HG03066 (cell line): ENCODE measurements around the gene IFNL3.
"Not testable (repeated sequence)": the region's sequence is repeated elsewhere in the genome, so short reads cannot be mapped to it uniquely, and the experiment has no call there.

ENCODE experiments used
- ATAC-seq: cut with Tn5 transposase; IDR thresholded peaks from one replicate; pipeline ENCODE4 v1.9.1; 2021; ENCODE audit warnings: low read depth; ENCODE audit not compliant: unreplicated experiment

Gene IFNL3

DNA sequence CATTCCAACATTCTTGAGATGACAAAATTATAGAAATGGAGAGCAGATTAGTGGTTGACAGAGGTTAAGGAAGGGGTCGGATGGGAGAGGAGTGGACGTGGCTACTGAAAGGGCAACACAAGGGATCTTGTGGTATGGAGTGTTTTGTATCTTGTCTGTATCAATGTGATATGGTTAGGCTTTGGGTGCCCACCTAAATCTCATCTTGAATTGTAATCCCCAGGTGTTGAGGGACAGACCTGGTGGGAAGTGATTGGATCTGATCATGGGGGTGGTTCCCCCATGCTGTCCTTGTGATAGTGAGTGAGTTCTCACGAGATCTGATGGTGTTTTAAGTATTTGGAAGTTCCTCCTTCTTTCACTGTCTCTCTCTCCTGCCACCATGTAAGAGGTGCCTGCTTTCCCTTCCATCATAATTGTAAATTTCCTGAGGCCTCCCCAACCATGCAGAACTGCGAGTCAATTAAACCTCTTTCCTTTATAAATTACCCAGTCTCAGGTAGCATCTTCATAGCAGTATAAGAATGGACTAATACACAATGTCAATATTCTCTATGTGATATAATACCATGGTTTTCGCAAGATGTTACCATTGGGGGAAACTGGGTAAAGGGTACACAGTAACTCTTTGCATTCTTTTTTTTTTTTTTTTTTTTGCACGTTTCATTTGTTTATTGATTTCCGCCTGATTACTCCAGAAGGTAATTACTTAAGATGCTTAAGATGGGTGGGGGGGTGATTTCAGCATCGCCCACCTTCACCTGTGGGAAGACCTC is 8.8 kb upstream of the IFNL3 start:
- no peak for ATAC-seq

DNA sequence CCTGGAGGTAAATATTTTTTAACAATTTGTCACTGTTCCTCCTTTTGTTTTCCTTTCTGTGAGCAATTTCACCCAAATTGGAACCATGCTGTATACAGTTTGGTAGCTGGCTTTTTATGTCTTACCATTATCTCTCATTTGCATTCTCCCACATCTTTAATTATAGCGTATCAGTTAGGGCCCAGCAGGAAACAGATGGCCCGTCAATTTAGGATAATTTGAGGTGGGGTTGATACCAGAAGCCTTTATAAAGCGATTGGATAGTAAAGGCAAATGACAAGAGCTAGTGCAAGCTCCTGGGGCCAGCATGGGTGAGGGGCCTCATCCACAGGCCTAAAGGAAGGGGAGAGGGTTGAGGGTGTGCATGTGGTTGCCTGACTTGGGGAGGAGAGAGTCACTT is 7.7 kb upstream of the IFNL3 start:
- ATAC-seq = no peak

DNA sequence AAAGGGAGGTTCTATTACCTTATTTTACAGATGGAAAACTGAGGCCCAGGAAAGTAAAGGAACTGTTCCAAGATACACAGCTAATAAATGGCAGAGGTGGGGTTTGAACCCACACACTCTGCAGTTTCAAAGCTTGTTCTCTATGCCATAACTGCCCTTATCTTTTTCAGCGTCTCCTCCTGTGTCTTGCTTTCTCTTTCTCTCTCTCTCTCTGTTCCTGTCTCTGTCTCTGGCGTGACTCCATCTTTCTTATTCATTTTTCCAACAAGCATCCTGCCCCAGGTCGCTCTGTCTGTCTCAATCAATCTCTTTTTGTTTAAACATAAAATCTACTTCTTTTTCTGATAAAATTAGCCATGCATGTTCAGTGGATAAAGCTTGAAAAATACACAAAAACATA is 7.0 kb upstream of the IFNL3 start:
- ATAC-seq = no peak

DNA sequence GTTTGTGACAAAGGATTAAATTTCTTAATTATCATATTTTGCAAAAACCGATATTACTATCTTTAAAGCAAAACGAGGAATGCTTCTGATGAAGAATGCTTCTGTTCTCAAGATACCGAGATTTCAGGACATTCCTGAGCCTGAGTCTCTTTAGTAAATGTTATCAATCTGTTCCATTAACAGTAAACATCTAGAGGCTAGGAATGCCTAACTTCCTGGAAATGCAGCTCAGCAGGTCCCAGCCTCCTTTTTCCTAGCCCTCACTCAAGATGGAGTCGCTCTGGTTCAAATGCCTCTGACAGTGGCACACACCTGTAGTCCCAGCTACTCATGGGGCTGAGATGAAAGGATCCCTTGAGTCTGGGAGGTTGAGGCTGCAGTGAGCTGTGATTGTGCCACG is 6.3 kb upstream of the IFNL3 start:
- ATAC-seq = no peak

GRCh38 chr19:39248806-39249205 is 4.0 kb upstream of the IFNL3 start, which contains the start of gene IFNL4:
IFNL4 (minus strand) TSS chr19:39248856.
- ATAC-seq = no peak

- ATAC-seq = no peak
Measured at GRCh38 chr19:39247701-39248664, 3.2 kb upstream of the IFNL3 start.

- no peak for ATAC-seq
Measured at GRCh38 chr19:39246951-39247669, 2.3 kb upstream of the IFNL3 start.

GRCh38 chr19:39245166-39245565 is 360 bp upstream of the IFNL3 start:
- ATAC-seq = not testable (repeated sequence)

- ATAC-seq = not testable (repeated sequence)
Measured at GRCh38 chr19:39243741-39244140, 1.1 kb downstream of the IFNL3 start.

DNA sequence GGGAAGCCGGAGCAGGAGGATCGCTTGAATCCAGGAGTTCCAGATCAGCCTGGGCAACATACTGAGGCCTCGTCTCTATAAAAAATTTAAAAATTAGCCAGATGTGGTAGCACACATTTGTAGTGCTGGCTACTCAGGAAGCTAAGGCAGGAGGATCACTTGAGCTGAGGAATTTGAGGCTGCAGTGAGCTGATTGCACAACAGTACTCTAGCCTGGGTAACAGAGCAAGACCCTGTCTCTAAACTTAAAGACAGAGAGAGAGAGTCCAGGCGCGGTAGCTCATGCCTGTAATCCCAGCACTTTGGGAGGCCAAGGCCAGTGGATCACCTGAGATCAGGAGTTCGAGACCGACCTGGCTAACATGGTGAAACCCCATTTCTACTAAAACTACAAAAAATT is 4.4 kb downstream of the IFNL3 start:
- no peak for ATAC-seq

DNA sequence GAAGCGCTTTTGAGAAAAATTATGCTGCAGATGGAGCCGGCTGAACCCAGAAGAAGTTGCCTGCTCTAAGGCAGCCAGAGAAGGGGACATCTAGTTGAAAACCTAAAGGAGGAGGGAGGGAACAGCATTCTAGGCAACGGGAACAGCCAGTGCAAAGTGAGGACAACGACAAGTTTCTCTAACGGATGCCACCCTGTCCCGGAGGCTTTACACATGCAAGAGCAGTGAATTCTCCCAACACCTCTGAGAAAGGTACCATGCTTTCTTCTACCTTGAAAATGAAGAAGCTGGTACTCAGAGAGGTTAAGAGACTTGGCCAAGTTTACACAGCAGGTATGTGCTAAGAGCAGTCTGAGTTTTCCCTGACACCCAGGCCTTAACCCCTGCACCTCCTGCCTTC is 5.9 kb downstream of the IFNL3 start:
- ATAC-seq = no peak

- ATAC-seq = no peak
Measured at GRCh38 chr19:39238209-39238608, 6.6 kb downstream of the IFNL3 start.

- ATAC-seq = peak; percentile 54
Measured at GRCh38 chr19:39237200-39238184, 7.3 kb downstream of the IFNL3 start.

DNA sequence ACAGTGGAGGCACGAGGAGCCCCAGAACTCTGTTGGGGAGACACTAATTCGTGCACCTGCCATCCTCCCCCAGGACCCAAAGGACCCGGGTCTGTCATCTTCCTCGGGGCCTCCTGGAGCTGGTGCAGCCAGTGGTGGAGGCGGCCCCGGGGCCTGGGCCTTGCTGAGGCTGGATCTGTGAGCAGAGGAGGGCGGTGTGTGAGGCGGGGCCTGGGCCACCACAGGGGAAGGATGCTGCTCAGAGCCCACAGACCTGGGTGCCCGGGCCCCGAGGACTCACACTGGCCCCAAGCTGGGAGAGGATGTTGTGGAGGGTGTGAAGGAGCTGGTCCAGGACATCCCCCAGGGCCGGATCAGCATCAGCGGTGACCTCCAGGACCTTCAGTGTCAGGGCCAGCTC is 8.3 kb downstream of the IFNL3 start:
- no peak for ATAC-seq

DNA sequence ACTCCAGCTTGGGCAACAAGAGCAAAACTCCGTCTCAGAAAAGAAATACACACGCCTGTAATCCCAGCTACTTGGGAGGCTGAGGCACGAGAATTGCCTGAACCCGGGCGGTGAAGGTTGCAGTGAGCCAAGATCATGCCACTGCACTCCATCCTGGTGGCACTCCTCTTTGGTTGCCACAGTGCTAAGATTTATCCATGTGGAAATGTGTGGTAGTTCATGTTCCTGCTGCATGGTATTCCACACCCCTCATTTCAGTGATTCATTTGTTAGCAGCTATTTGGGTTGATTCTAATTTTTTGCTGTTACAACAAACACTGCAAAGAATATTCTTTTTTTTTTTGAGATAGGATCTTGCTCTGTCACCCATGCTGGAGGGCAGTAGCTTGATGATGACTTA is 12.1 kb downstream of the IFNL3 start:
- ATAC-seq = no peak

GRCh38 chr19:39230096-39230764 is 14.6 kb downstream of the IFNL3 start:
- no peak for ATAC-seq

DNA sequence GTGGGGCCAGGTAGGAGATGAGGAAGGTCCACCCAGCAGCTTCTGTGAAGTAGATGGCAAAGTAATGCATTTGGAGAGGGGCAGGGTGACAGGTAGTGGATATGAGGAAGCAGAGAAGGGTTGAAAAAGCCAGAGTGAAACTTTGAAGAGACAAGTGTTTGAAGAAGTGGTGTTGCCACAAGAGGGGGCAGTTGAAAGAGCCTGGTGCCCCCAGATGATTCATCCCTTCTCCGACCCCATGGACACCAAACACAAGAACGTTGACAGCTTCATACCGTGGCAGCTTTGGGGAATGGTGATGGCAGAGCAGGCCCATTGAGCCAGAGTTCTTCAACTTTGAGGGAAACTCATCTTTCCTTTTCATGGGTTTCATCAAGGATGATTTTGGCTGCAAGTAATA is 19.9 kb downstream of the IFNL3 start:
- no peak for ATAC-seq

GRCh38 chr19:39223703-39224279 is 21.0 kb downstream of the IFNL3 start:
- ATAC-seq = no peak

DNA sequence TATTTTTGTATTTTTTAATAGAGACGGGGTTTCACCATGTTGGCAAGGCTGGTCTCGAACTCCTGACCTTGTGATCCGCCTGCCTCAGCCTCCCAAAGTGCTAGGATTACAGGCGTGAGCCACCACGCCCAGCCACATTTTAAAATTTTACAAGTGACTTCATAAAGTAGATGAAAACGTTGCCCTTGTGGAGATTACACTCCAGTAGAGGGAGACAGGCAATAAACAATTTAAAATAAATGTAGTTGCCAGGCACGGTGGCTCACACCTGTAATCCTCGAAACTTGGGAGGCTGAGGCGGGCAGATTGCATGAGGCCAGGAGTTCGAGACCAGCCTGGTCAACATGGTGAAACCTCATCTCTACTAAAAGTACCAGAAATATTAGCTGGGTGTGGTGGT is 25.7 kb downstream of the IFNL3 start:
- ATAC-seq = not testable (repeated sequence)
